ENCODE data around the gene PRKCA. TPM values are rescaled to one million over a fixed set of nuclear protein-coding genes. Genes with fewer than 3 reads are reported as not detected.

PRKCA gene
- total RNA-seq, 4 donors from 2014 or later: 3.9 to 12.1 (median 7.0) TPM

GRCh38 chr17:66425756-66426396 is 123.5 kb downstream of the PRKCA start:
- no peak for TF ChIP-seq CTCF (IDR thresholded peaks at IDR 0.05; ENCODE audit: low read depth)

- TF ChIP-seq CTCF (IDR thresholded peaks at IDR 0.05; ENCODE audit: low read depth): no peak
Measured at GRCh38 chr17:66426397-66427033, 124.1 kb downstream of the PRKCA start.

- no peak for TF ChIP-seq CTCF (IDR thresholded peaks at IDR 0.05; ENCODE audit: low read depth)
Measured at GRCh38 chr17:66427134-66427533, 124.7 kb downstream of the PRKCA start.

GRCh38 chr17:66429680-66430079 is 127.3 kb downstream of the PRKCA start:
- TF ChIP-seq CTCF (IDR thresholded peaks at IDR 0.05; ENCODE audit: low read depth): no peak

- TF ChIP-seq CTCF (IDR thresholded peaks at IDR 0.05; ENCODE audit: low read depth): no peak
Measured at GRCh38 chr17:66430846-66431795, 128.7 kb downstream of the PRKCA start.

GRCh38 chr17:66431910-66432309 is 129.5 kb downstream of the PRKCA start:
- no peak for TF ChIP-seq CTCF (IDR thresholded peaks at IDR 0.05; ENCODE audit: low read depth)
